Adrenal gland (tissue), 12 donors: ENCODE measurements around the gene PMS2. TPM values are rescaled to one million over a fixed set of nuclear protein-coding genes. Genes with fewer than 3 reads are reported as not detected.
"Not testable (repeated sequence)": the region's sequence is repeated elsewhere in the genome, so short reads cannot be mapped to it uniquely, and the experiment has no call there.

Source experiments
- DNase-seq, 7 donors: peaks; one replicate each; pipeline ENCODE4 v3.0.0-alpha.2; 2019 to 2020
- H3K27ac ChIP-seq, 5 donors: fragments of 200-600 bp; sonication (generic) in 4 of 5; 1 replicate in 3 of 5; 2 replicates in 2 of 5; pipeline versions ENCODE4 v1.5.1 to v1.8.0; 2016 to 2020; ENCODE audit warnings: mild to moderate bottlenecking in 1 of 5
- H3K27me3 ChIP-seq: fragments of 200-600 bp; 2 replicates; pipeline ENCODE4 v1.8.0; 2021
- H3K36me3 ChIP-seq, 2 donors: fragments of 200-600 bp; replicated peaks in 1 of 2; 1 replicate in 1 of 2; 2 replicates in 1 of 2; pipeline versions ENCODE4 v1.5.1 to v1.8.0; 2018 to 2022
- H3K4me1 ChIP-seq, 2 donors: fragments of 200-600 bp; replicated peaks in 1 of 2; 1 replicate in 1 of 2; 2 replicates in 1 of 2; pipeline versions ENCODE4 v1.5.1 to v1.8.0; 2018 to 2021
- H3K4me3 ChIP-seq, 4 donors: fragments of 200-600 bp; sonication (generic) in 3 of 4; one replicate each; pipeline ENCODE4 v1.5.1; 2016 to 2018
- H3K9me3 ChIP-seq, 3 donors: fragments of 200-600 bp; sonication (generic) in 1 of 3; replicated peaks in 1 of 3; 1 replicate in 2 of 3; 2 replicates in 1 of 3; pipeline versions ENCODE4 v1.5.1 to v1.8.0; 2016 to 2021
- WGBS, 4 donors: extraction: QIAGEN DNeasy Blood & Tissue Kit in 2 of 4; methylation state at CpG; one replicate each; pipeline versions ENCODE4 v1.1.5 to v1.1.7; 2013 to 2017; 5-methylcytosine and 5-hydroxymethylcytosine counted together
- intact Hi-C, 2 donors: fragments of 100-400 bp; cut with DNase I; formaldehyde crosslinking; loops; one replicate each; pipeline versions ENCODE4 v1.14.1 to v1.15.0; 2022 to 2023
- polyA plus RNA-seq, 3 donors: library from polyadenylated mRNA; stranded (reverse); fragments of 200-250 nt in 2 of 3; fragments of 350-450 nt in 1 of 3; fragmentation: Illumina TruSeq in 1 of 3; extraction: RNeasy Lipid Tissue Mini Kit (QIAGEN cat#74804) in 1 of 3; gene quantifications; one replicate each; pipeline ENCODE4 v1.2.3, GENCODE V29; 2013 to 2014
- small RNA-seq, 2 donors: library from RNA; depleted of rRNA; stranded (forward); fragments of <200 nt; gene quantifications; one replicate each; pipeline ENCODE3, GENCODE V24; 2016
- total RNA-seq, 9 donors: library from RNA; depleted of rRNA in 4 of 9; stranded (reverse); fragments of >200 nt in 4 of 9; fragments of 120-200 nt in 1 of 9; fragmentation: NEBNext Ultra II Directional in 1 of 9; extraction: Animal tissue kit (Norgen Biotek cat#: 25700) in 1 of 9; gene quantifications; one replicate each; pipeline versions ENCODE4 v1.1.0 to v1.2.4, GENCODE V29; 2013 to 2023
- donor health status: healthy with polysubstance abuse.
- donor health status: Bipolar disorder and iron deficiency.
- donor health status: DM: yes; HTN: yes; CAD: no.
- donor health status: DM: no; HTN: no; CAD: no.
- donor health status: DM: no; HTN: no; CAD: no.
- donor health status: DM: yes; HTN: yes; CAD: no.

PMS2 gene
- total and polyA plus RNA-seq, 12 donors: 4.7 to 18.0 (median 13.7) TPM

- H3K36me3 ChIP-seq, H3K4me3 ChIP-seq, DNase-seq, intact Hi-C loops, H3K27ac ChIP-seq, H3K27me3 ChIP-seq, H3K4me1 ChIP-seq, H3K9me3 ChIP-seq: not testable (repeated sequence)
- WGBS, 4 donors: no CpG with 5 or more reads among the region's 17 CpGs
Measured at GRCh38 chr7:5934945-5935450, 73.9 kb downstream of the PMS2 start.

GRCh38 chr7:5931905-5932644 is 76.8 kb downstream of the PMS2 start:
- H3K4me3 ChIP-seq, H3K9me3 ChIP-seq, H3K4me1 ChIP-seq, H3K27me3 ChIP-seq, intact Hi-C loops, H3K36me3 ChIP-seq: not testable (repeated sequence)
- peak; percentile 32 to 91 (median 79) for DNase-seq
- WGBS, 4 donors: 5 to 38% (median 24%) methylated on average over 3 to 7 of the region's 13 CpGs
- H3K27ac ChIP-seq: peak overlapping the region in 3 of 5 donors; percentile 19 to 69 (median 54)

GRCh38 chr7:5931250-5931649 is 77.6 kb downstream of the PMS2 start:
- H3K9me3 ChIP-seq, H3K4me3 ChIP-seq, H3K36me3 ChIP-seq, intact Hi-C loops, H3K4me1 ChIP-seq, H3K27me3 ChIP-seq: not testable (repeated sequence)
- H3K27ac ChIP-seq: peak overlapping the region in 3 of 5 donors; percentile 19 to 73 (median 54)
- 95 to 99% (median 97%) methylated on average over 13 to 14 of the region's 14 CpGs for WGBS, 4 donors
- peak in 4 of 7 donors; percentile 18 to 68 (median 32) for DNase-seq

GRCh38 chr7:5930290-5930689 is 78.6 kb downstream of the PMS2 start:
- H3K27ac ChIP-seq, intact Hi-C loops, H3K9me3 ChIP-seq, H3K4me3 ChIP-seq, DNase-seq, H3K27me3 ChIP-seq, H3K4me1 ChIP-seq, H3K36me3 ChIP-seq: not testable (repeated sequence)
- 80% methylated on average over 1 of the region's 10 CpGs; no CpG with 5 or more reads in 3 of the 4 donors for WGBS, 4 donors

- H3K4me3 ChIP-seq, H3K27me3 ChIP-seq, H3K27ac ChIP-seq, H3K4me1 ChIP-seq, intact Hi-C loops, H3K36me3 ChIP-seq, DNase-seq, H3K9me3 ChIP-seq: not testable (repeated sequence)
- 94 to 100% methylated on average over 2 of the region's 13 CpGs; no CpG with 5 or more reads in 2 of the 4 donors for WGBS, 4 donors
Measured at GRCh38 chr7:5926263-5926870, 82.5 kb downstream of the PMS2 start.

- WGBS, 4 donors: 67% methylated on average over 1 of the region's 12 CpGs; no CpG with 5 or more reads in 3 of the 4 donors
- H3K27ac ChIP-seq, H3K27me3 ChIP-seq, DNase-seq, H3K9me3 ChIP-seq, H3K36me3 ChIP-seq, intact Hi-C loops, H3K4me3 ChIP-seq, H3K4me1 ChIP-seq: not testable (repeated sequence)
Measured at GRCh38 chr7:5924630-5925029, 84.2 kb downstream of the PMS2 start.

- H3K36me3 ChIP-seq, intact Hi-C loops, H3K9me3 ChIP-seq, H3K4me1 ChIP-seq, H3K4me3 ChIP-seq, H3K27ac ChIP-seq, DNase-seq, H3K27me3 ChIP-seq: not testable (repeated sequence)
- 80% methylated on average over 1 of the region's 2 CpGs; no CpG with 5 or more reads in 3 of the 4 donors for WGBS, 4 donors
Measured at GRCh38 chr7:5924180-5924579, 84.7 kb downstream of the PMS2 start.

Small RNA genes within 50 kb of the gene (small RNA-seq; reads per million reads assigned to genes)
- 0 reads per million in 2 donors for gene RF00019
- 0 reads per million in 2 donors for gene RNU6-218P
- 0.12 to 0.42 reads per million in 2 donors for gene SNORA80D

Other genes starting within 250 kb of the PMS2 start
- gene RNF216, start 227.4 kb downstream of the PMS2 start, total RNA-seq: 10 to 100 TPM; 13.7 to 35.7 (median 27.8) TPM
- gene RNF216, start 227.4 kb downstream of the PMS2 start, polyA plus RNA-seq: 10 to 100 TPM; 13.6 to 19.6 (median 14.6) TPM
- gene OCM, start 128.3 kb downstream of the PMS2 start, total RNA-seq: not detected
- gene OCM, start 128.3 kb downstream of the PMS2 start, polyA plus RNA-seq: under 1 TPM; 0.26 to 0.80 (median 0.64) TPM
- 100 to 1,000 TPM in 4 of 9 donors, 10 to 100 TPM in 5; 76.5 to 140 (median 96.1) TPM for gene CCZ1, start 110.3 kb downstream of the PMS2 start, total RNA-seq
- gene CCZ1, start 110.3 kb downstream of the PMS2 start, polyA plus RNA-seq: 100 to 1,000 TPM in 1 of 3 donors, 10 to 100 TPM in 2; 49.2 to 132 (median 76.0) TPM
- 1 to 10 TPM in 1 of 9 donors, under 1 TPM in 7, not detected in 1; 0.28 to 7.0 (median 0.64) TPM for gene RSPH10B, start 38.4 kb downstream of the PMS2 start, total RNA-seq
- gene RSPH10B, start 38.4 kb downstream of the PMS2 start, polyA plus RNA-seq: under 1 TPM; 0.49 to 0.80 (median 0.67) TPM
- 10 to 100 TPM; 27.3 to 77.5 (median 45.3) TPM for gene AIMP2, start 223 bp upstream of the PMS2 start, total RNA-seq
- gene AIMP2, start 223 bp upstream of the PMS2 start, polyA plus RNA-seq: 10 to 100 TPM; 10.5 to 47.1 (median 12.5) TPM
- gene ANKRD61, start 22.3 kb upstream of the PMS2 start, total RNA-seq: under 1 TPM in 2 of 9 donors, not detected in 7; 0.22 to 0.52 TPM
- under 1 TPM in 2 of 3 donors, not detected in 1; 0.13 to 0.35 TPM for gene ANKRD61, start 22.3 kb upstream of the PMS2 start, polyA plus RNA-seq
- 100 to 1,000 TPM in 7 of 9 donors, 10 to 100 TPM in 2; 52.9 to 292 (median 121) TPM for gene EIF2AK1, start 50.1 kb upstream of the PMS2 start, total RNA-seq
- 100 to 1,000 TPM in 1 of 3 donors, 10 to 100 TPM in 2; 56.9 to 119 (median 65.0) TPM for gene EIF2AK1, start 50.1 kb upstream of the PMS2 start, polyA plus RNA-seq
- 10 to 100 TPM in 1 of 9 donors, 1 to 10 TPM in 8; 3.3 to 15.0 (median 7.9) TPM for gene USP42, start 95.9 kb upstream of the PMS2 start, total RNA-seq
- gene USP42, start 95.9 kb upstream of the PMS2 start, polyA plus RNA-seq: 1 to 10 TPM; 3.5 to 5.6 (median 5.3) TPM